ENCODE data around the gene CCDC91. TPM values are rescaled to one million over a fixed set of nuclear protein-coding genes. Genes with fewer than 3 reads are reported as not detected.

Gene CCDC91
- total and polyA plus RNA-seq, 11 donors = 24.9 to 62.1 (median 51.8) TPM

GRCh38 chr12:28409892-28410291, 219.6 kb downstream of the CCDC91 start:
- 65 to 81% (median 68%) methylated on average over 1 of the region's 1 CpG for WGBS, 4 donors
- peaks cover 0 to 11% (median 0%) of the 10 kb centered on the region in 9 donors for H3K36me3 ChIP-seq

GRCh38 chr12:28413460-28414109, 223.3 kb downstream of the CCDC91 start:
- Histone ChIP-seq H3K4me1 (peaks cover 0 to 4% (median 0%) of the 10 kb centered on the region in 12 donors), H3K27ac (no peak overlapping the region), H3K9me3 (no peaks in the 10 kb centered on the region), H3K36me3 (peaks cover 0 to 11% (median 0%) of the 10 kb centered on the region in 9 donors), H3K27me3 (no peaks in the 10 kb centered on the region), H3K4me3 (no peak overlapping the region)
- 86 to 90% (median 88%) methylated on average over 6 of the region's 6 CpGs for WGBS, 4 donors
- TF ChIP-seq CTCF (IDR thresholded peaks at IDR 0.05) (no peak), POLR2A (IDR thresholded peaks at IDR 0.05) (no peak)
- DNase-seq (no peak), ATAC-seq (no peak)
- intact Hi-C loops (cut with DNase I) = no loop called here

More at GRCh38 chr12:28409892-28410291, 219.6 kb downstream of the CCDC91 start:
- intact Hi-C loops (cut with DNase I) = no loop called here
- no peaks in the 10 kb centered on the region for H3K27me3 ChIP-seq
- H3K27ac ChIP-seq = no peak overlapping the region
- no peak for TF ChIP-seq CTCF (IDR thresholded peaks at IDR 0.05)
- TF ChIP-seq POLR2A (IDR thresholded peaks at IDR 0.05) = no peak
- no peak for DNase-seq
- H3K4me3 ChIP-seq = no peak overlapping the region
- H3K4me1 ChIP-seq = no peaks in the 10 kb centered on the region
- no peaks in the 10 kb centered on the region for H3K9me3 ChIP-seq
- ATAC-seq = no peak

- ATAC-seq = no peak
- WGBS, 4 donors = 17 to 24% (median 22%) methylated on average over 1 of the region's 1 CpG
- Histone ChIP-seq H3K36me3 (peaks cover 0 to 11% (median 0%) of the 10 kb centered on the region in 9 donors), H3K4me3 (no peak overlapping the region), H3K9me3 (no peaks in the 10 kb centered on the region), H3K4me1 (peaks cover 0 to 4% (median 0%) of the 10 kb centered on the region in 12 donors), H3K27ac (no peak overlapping the region), H3K27me3 (no peaks in the 10 kb centered on the region)
- TF ChIP-seq POLR2A (IDR thresholded peaks at IDR 0.05) (no peak), CTCF (IDR thresholded peaks at IDR 0.05) (no peak)
- intact Hi-C loops (cut with DNase I) = no loop called here
- no peak for DNase-seq
These were observed 225.5 kb downstream of the CCDC91 start for GRCh38 chr12:28415755-28416154.

GRCh38 chr12:28421374-28421773, 231.1 kb downstream of the CCDC91 start:
- DNase-seq (no peak), ATAC-seq (no peak)
- Histone ChIP-seq H3K4me1 (peaks cover 0 to 16% (median 4%) of the 10 kb centered on the region in 12 donors), H3K9me3 (peaks cover 0 to 6% (median 0%) of the 10 kb centered on the region in 12 donors), H3K4me3 (no peak overlapping the region), H3K27ac (no peak overlapping the region), H3K27me3 (no peaks in the 10 kb centered on the region), H3K36me3 (peaks cover 0 to 3% (median 0%) of the 10 kb centered on the region in 9 donors)
- 97 to 100% (median 99%) methylated on average over 1 of the region's 1 CpG for WGBS, 4 donors
- intact Hi-C loops (cut with DNase I) = loop anchor here in 2 of 10 donors (5.0 to 10.0 kb wide), 2 partner anchors 49 to 453 kb away; no protein-coding TSS in a partner anchor
- TF ChIP-seq CTCF (IDR thresholded peaks at IDR 0.05) = no peak
- TF ChIP-seq POLR2A (IDR thresholded peaks at IDR 0.05) = no peak
